Measurements from ENCODE around the gene ALKBH5.
"Not testable (repeated sequence)": the region's sequence is repeated elsewhere in the genome, so short reads cannot be mapped to it uniquely, and the experiment has no call there.

Gene ALKBH5

DNA sequence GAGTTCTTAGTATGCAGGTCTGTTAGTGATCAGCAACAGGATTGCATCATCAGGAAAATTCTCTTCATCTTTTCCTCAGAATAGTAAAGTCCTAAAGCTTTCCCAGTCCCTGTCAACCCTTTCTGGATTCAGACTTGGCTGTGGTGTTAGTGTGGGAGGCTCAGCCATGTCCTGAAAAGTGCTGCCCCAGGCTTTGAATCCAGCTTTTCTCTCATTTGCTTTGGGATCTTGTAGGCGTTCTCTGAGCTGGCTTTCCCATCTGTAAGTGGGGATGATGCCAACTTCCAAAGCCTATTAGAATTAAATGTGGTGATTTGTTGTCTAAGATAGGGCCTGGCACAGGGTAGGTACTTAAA is 3.0 kb downstream of the ALKBH5 start:
- DNase-seq: no peak

DNA sequence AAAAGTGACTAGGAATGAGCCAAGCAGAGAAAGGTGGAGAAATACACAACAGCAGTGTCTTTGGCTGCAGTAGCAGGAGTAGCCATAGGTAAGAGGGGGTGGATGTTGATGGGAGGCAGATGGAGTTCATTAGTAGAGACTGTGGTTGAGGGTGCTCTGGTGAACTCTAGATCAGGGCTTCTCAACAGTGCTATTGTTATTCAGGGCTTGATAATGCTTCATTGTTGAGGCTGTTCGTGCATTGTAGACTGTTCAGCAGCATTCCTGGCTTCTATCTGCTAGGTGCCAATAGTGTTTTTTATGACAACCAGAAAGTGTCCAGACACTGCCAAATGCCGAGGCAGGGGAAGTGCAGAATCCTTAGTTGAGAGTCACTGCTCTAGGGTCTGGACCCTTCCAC is 3.6 kb downstream of the ALKBH5 start:
- no peak for DNase-seq

DNA sequence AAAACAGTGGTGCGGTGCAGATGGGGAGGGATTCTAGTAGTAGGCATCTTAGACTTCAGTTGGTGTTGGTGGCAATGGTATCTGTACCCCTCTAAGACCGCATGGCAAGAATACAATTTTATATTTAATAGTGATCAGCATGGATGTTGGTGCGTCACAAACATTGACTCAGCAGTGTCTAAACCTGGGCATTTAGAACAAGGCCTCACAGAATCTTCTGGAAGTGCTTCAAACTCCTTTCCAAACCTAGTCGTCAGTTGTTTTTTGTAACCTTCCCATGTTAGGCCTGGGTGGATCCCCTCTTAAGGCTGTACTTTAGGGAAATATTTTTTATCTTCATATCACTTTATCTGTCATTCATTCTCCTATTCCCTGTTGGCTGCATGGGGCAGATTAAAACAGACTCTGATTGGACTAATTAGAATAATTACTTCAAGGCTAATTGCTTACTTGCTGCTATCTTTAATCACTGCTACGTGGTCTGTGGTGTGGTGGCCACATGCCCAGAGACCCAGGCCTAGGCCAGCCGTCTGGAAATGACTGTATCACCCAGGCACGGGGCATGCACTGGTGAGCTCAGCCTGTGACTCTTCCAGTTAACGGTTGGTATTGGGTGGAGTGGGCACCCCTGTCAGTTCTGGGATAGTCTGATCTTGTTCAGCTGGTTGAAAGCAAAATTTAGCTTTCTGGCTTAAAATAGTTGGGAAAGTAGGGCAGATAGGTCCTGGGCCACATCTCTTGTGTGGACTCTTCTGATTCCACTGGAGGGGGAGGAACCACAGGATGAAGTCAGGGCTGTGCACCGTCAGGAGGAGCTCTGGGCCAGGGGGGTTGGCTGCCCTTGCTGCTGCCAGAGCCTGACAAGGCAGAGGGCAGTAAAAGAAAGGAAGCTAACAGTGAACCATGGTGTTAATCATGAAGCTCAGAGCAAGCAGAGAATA is 4.5 kb downstream of the ALKBH5 start:
- DNase-seq: peak; percentile 18

DNA sequence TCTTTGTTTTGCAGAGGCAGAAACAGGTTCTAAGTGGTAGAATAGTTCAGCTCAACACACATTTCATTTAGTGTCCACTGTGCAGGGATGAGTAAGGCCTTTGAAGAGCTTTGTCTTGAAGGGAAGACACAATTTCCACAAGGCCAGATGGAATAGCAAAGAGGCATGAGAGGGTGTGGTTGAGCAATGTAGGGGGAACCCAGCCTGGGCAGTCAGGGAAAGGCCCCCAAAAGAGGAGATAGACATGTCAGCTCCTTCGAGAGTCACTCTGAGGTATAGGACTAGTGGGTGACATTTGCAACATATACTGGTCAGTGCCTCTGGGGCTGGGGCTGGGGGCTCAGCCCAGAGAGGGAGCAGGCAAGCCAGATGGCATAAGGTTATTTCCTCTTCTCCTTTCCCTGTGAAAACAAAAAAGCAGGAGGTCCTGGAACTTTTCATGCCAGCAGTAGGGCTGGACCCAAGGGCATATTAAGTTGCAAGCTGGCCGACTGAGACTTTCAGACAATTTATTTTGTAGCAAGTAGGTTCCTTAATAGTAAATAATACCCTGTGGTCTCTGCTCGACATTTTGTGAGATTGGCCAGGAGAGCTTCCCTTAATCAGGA is 7.1 kb downstream of the ALKBH5 start:
- DNase-seq: no peak

DNA sequence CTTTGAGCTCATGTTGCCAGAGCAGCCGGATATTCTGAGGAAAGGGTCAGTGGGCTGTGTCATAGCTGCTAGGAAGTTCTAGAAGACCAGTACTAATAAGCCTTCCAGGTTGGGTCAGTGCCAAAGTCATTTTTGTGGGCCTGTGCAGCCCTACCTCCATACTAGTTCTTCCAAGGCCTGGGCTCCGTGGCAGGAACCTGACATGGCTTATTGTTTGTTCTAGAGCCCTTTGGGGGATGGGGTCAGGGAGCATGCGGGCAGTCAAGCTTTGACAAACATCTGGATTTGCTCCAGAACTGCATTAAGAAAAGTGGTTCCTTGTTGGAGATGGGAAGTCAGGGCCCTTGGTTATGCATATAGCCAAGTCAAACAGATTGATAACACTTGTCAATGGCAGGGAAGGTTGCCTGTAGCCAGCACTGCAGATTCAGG is 7.6 kb downstream of the ALKBH5 start:
- DNase-seq: no peak

DNA sequence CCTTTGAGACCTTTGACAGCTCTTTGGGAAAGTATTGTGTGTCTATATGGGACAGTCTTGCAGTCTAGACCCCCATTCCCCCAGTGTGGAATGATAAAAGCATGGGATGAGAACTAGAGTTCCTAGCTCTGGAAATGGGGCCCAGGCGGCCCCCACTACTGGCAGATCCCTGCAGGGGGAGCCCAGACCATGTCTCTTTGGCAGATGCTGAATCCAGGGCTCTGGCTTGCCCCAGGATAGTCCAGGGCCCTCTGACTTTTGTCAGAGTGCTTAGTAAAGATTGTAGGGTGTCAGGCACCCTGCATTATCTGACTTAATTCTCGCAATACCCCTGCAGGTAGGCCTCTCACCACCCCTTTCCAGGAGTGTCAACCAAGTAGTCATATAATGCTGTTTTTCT is 8.3 kb downstream of the ALKBH5 start:
- no peak for DNase-seq

DNA sequence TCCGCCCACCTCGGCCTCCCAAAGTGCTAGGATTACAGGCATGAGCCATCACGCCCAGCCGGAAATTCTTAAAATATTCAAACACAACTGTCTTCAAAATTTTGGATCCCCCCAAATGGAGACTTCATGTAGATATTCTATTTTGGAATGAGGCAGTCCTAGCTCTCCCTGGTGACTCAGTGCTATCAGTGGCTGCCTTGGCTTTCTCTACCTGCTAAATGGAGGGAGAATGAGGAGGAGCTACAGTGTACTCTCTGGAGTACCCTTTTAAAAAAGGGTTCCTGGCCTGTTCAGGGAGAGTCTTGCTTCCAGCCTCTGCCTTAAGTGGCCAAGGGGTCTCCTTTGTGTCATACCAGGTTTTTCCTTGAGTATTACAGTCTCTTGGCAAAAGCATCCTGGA is 10.8 kb downstream of the ALKBH5 start:
- no peak for DNase-seq

DNA sequence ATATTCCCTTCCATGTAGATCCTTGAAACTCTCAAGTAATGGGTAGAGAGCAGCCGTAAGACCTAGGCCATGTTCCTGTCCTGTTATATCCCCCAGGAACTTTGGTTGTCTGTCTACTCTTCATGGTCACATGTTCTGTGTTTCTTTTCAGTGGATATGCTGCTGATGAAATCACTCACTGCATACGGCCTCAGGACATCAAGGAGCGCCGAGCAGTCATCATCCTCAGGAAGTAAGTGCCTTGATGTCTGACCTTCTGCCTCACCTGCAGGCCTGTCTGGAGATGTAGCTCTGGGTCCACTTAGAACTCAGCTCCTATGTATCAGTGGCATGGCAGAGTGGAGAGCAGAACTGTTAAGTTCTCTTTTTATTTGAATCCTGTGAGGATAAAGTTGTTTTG is 11.2 kb downstream of the ALKBH5 start:
- DNase-seq: no peak

DNA sequence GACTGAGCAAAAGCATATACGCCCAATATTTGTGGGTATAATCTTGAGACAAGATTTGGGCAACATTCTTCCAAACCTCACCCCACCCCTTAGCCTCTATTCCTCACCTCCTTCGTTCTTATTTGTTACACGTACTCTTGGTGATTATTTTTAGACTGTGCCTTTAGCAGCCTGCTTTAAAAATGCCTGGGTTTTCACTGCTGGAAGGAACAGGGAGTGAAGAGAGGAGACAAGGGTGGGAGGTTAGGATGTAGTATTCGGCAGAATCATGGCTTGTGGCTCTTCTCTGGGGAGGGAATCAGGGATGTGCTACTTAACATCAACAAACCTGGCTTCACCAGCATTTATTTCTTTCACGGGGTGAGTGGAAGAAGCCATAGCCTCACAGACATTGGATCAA is 11.6 kb downstream of the ALKBH5 start:
- no peak for DNase-seq

DNA sequence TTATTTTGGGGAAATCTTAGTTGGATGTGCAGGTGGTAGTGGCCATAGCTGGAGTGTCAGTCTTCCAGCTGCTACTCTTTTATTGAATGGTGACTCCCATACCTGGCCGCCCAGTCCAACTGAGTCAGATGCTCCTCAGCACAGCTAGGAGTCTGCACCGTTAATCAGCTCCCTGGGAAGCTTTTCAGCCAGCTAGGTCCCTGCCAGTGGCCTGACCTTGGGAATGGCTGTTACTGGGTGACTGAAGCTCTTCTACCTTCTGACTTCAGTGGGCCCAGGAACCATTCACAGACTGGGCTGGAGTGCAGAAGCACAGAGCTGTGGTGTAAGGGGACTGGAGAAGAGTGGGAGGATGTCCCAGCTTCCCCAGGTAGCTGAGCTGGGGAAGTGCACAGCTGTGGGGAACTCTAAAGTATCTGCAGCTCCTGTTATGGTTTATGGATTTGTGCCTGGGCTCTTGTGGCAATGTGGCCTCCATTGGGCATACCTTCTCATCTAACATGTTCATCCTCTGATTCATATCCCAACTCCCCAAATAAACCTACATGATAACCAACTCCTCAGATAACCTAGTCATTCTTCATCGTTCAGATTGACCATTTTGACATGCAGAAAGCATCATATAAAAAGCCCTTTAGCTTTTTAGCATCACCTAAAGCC is 14.0 kb downstream of the ALKBH5 start:
- DNase-seq: no peak

DNA sequence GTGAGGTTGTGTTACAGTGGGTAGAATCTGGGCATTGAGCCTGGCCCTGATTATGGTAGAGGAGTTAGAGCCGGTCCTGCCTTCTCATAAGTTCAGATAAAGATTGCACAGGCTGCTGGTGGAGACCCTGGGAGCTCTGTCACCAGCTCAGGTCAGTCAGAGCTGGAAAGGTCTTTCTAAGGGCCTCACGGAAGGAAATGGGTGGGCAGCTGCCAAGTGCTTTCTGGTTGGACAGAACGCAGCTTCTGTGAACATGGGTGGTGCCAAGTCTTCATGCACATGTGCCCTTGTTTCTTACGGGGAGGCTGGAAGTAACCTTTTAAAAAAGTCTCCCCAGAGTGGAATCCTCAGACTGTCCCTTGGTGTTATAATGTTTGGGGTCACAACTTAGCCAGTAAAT is 14.9 kb downstream of the ALKBH5 start:
- no peak for DNase-seq

DNA sequence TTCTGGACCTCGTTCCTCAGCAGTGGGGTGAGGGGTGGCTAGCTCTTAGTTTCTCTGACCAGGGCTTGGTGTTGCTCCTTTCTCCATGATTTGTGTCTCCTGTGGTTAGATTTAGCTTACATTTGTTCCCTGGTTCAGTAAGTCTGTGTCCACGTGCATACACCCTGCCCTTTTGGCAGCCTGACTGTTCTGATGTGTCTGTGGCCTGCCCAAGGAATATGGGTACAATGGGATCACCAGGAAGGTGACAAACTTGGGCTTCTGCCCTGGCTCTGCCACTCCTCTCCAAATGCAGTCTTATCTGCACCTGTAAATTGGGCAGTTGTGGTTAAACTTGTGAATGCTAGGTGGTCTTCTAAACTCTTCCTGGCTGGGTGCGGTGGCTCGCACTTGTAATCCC is 17.5 kb downstream of the ALKBH5 start:
- no peak for DNase-seq

DNA sequence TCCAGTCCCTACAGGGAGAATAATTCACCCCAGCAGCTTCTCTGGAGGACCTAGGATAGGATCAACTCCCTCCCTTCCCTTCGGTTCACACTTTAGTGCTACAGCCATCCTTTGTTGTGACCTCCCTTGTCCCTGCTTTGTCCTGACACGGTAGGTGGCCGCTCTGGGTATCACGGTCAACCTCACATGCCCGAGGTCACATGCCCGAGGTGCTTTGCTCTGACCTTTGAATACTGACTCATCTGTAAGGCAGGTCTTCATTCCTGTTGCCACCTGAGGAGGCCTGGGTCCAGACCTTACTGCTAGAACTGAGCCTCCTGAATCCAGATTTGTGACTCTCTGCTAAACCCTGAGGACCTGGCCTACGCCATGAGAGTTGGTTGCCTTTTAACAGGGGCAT is 19.7 kb downstream of the ALKBH5 start:
- no peak for DNase-seq

DNA sequence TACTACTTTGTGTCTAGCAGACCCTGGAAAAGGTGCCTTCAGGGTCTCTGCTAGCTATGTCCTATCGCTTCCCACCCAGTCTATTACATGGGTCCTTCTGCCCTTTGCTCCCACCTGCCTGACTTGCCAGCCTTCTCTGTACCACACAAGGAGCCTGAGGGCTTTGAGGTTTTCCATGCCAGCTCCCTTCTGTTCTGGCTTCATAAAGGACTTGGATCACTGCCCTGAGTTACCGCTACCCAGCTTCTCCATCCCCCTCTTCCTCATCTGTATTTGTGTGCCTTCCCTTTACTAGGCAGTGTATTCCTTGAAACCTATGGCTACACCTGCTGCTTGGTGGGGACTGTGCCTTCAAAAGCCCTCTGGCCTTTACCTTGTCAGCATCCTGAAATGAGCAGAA is 22.2 kb downstream of the ALKBH5 start:
- DNase-seq: no peak

DNA sequence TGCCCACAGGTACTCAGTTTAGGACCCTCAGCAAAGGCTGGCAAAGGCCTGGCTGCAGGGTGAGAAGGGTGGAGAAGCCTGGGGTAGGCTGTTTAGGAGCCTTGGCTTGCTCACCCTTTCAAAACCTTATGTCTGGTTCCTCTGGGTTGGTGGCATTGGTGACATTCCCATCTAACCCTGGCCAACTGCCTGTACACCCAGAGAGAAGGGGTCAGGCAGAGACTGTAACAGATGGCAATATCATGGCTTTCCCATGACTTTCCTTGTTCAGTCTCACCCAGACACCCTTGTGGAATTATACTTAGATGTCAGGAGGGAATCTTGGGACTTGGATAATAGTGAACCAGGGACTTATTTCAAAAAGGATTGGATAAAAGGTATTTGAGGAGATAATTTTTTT is 23.3 kb downstream of the ALKBH5 start:
- no peak for DNase-seq

DNA sequence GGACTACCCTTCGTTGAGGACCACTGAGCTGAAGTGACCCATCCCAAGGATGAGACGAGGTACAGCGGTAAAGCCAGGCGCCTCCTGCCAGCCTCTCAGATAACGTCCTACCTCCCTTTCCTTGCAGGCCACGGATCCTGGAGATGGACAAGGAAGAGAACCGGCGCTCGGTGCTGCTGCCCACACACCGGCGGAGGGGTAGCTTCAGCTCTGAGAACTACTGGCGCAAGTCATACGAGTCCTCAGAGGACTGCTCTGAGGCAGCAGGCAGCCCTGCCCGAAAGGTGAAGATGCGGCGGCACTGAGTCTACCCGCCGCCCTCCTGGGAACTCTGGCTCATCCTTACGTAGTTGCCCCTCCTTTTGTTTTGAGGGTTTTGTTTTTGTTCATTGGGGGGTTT is 24.5 kb downstream of the ALKBH5 start:
- no peak for DNase-seq

DNA sequence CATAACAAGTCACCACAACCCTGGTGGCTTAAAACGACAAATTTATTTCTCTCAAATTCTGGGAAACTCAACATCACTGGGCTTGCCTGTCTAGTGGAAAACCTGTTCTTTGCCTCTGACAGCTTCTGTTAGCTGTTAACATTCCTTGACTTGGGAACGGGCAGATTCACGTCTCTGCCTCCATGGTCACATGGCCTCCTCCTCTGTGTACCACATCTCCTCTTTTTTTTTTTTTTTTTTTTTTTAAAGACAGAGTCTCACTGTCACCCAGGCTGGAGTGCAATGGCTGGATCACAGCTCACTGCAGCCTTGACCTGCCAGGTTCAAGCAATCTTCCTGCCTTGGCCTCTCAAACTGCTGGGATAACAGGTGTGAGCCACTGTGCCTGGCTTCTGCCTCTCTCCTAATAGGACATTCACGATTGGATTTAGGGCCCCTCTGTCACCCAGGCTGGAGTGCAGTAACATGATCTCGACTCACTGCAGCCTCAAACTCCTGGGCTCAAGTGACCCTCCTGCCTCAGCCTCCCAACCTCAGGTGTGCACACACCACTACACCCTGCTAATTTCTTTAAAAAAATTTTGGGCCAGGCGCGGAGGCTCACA is 30.1 kb downstream of the ALKBH5 start:
- no peak for DNase-seq

DNA sequence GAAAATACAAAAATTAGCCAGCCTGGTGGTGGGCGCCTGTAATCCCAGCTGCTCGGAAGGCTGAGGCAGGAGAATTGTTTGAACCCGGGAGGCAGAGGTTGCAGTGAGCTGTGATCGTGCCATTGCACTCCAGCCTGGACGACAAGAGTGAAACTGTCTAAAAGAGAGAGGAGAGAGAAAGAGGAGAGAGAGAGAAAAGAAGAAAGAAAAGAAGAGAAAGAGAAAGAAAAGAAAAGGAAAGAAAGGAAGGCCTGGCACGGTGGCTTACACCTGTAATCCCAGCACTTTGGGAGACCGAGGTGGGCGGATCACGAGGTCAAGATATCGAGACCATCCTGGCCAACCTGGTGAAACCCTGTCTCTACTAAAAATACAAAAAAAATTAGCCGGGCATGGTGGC is 33.3 kb downstream of the ALKBH5 start:
- not testable (repeated sequence) for DNase-seq

DNA sequence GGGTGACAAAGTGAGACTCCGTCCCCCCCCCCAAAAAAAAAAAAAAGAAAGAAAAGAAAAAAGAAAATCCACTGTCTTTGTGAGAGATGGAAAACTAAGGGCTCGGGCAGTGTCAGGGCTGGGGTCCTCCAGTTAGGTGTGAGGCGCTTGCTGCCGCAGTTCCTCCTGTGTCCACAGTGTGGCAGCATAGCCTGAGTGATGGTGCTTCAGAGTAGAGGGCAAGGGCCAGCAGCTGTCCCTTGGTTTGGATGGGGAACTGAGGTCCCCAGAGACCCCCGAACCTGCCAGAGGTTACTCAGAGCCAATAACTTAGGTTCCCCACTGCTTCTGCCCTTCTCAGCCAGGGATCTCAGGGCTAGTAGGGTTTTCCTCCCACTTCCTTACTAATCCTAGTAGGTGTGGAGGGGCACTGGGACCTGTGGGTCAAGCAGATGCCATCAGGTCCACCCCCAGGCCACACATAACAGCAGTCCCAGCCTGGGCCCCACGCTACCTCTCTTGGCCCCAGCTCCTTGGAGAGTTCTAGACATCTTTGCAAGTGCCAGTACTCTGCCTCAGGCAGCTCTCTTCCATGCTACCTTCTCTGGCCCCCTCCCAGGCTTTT is 33.9 kb downstream of the ALKBH5 start:
- peak; percentile 73 for DNase-seq

DNA sequence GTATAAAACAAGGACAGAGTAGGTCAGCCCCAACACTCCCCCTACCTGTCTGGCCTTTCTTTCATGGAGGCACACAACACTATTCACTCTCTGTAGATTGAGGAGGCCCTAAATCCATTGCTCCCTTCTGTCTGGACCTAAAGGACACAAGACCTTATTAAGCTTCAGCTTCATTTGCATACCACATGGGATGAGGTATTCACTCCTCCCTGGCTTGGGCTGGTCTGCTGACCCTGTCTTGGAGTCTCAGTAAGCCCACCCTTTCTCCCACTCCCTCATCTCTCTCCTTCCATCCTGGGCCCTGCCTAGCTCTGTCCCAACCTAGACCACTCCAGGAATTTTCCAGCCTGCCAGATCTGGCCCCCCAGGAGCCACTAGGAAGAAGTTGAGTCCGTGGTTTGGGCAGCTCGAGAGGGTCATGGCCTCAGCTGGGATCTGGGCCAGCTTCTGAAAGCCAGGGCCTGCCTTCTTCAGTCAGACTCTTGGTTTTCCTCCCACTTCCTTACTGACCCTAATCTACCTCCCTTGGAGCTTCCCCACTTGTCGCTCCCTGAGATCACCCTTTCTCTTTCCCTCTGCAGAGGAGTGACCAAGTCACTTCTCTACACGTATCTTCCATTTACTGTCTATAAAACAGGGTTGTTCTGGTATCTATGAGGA is 35.3 kb downstream of the ALKBH5 start:
- no peak for DNase-seq

DNA sequence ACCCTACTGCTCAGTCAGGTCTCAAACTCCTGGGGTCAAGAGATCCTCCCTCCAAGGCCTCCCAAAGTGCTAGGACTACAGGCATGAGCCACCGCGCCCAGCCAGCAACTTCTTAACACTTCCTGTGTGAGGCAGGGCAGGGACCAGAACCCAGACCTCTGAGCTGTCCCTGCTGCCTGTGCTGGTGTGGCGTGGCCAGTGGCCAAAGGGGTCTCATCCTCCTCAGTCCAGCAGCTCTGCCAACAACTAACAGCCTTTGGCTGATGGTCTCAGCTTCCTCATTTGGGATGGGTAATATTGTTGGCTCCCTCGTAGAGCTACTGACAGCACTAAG is 40.4 kb downstream of the ALKBH5 start:
- no peak for DNase-seq

DNA sequence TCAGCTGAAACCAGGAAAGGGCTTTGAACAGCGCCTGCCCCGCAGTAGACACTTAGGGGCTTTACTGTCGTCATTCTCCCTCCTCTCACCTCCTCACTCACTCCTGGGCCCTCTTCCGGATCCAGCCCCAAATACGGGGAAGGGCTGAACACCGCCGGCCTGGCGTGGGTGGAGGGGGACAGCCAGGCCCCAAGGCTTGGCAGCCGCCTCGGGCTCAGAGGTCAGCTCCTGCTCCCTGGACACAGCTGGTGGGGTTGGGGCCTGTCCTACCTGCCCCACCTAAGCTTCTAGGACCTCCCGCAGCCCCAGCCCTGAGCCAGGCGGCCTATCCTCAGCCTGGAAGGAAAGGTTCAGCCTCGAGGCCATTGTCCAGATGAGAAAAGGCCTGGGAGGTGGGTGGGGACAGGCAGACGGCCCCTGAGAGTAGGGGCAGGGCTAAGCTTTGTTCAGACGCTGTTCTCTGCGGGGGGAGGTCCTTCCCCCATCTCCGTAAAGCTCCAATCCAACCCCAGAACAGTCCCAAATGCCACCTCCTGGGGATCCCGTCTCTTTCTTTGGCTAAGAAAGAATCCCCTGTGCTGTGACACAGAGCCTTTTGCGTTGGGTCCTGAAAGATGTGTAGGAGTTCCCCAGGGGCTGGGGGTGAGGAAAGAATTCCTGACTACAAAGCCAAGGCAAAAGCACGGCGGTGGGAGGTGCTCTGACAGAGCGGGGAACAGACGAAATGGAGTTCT is 40.9 kb downstream of the ALKBH5 start:
- no peak for DNase-seq

Data from CD4-positive, alpha-beta T cell treated with Interleukin-4 for 4 hours (primary cell).